HG03097 (cell line): ENCODE results near the gene ARRDC1.
"Not testable (repeated sequence)": the region's sequence is repeated elsewhere in the genome, so short reads cannot be mapped to it uniquely, and the experiment has no call there.

Experiments
- ATAC-seq: cut with Tn5 transposase; IDR thresholded peaks from one replicate; pipeline ENCODE4 v1.9.1; 2021; ENCODE audit not compliant: unreplicated experiment, low FRiP score

ARRDC1 gene

GRCh38 chr9:137583347-137583746 is 22.1 kb upstream of the ARRDC1 start:
- no peak for ATAC-seq

DNA sequence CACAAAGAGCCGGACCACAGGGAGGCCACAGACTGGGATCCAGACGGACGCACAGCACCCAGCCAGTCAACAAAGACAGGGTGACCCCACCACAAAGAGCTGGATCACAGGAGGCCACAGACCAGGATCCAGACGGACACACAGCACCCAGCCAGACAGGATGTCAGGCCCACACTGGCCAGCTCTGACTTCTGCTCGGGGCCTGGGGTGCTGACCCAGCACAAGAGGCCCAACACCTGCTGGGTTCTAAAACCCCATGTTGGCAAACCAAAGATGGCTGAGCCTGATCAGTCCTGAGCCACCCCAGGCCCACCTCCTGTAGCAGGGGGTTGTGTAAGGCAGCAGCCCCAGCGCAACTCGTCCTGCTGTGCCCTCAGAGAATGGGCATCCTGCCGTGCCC is 21.5 kb upstream of the ARRDC1 start:
- no peak for ATAC-seq

DNA sequence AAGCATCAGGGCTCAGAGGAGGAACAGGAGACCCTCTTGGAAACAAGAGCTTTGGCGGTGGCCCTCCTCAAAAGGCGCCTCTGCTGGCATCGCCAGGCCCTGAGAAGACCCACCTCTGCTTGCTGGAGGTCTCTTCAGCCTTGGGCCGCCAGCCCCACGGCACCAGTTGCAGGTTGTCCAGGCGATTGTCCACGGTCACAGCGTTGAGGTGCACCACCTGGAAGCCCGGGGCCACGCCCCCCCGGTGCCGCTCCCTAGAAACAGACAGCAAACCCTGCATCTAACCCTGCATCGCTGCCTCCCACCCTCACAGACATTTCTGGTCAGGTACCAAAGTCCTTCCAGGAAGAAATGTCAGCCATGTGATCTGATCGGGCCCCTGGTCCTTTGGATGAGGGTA is 18.6 kb upstream of the ARRDC1 start:
- no peak for ATAC-seq

DNA sequence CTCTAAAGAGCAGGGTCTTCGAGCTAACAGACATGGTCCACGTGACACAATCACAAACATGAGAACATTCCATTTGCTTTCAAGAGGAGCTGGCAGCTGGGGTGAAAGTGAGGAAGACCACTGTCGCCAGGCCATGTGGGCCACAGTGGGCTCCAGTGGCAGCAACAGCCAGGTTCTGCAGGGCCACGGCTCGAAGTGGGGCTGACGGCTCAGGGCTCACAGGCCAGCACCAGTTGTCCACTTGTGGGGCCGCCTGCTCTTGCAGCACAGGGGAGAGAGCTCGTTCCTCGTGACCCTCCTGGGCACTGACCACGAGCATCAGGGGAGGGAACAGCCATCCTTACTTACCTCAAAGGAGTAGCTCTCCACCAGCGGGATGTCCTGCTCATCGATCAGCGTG is 17.2 kb upstream of the ARRDC1 start:
- no peak for ATAC-seq

DNA sequence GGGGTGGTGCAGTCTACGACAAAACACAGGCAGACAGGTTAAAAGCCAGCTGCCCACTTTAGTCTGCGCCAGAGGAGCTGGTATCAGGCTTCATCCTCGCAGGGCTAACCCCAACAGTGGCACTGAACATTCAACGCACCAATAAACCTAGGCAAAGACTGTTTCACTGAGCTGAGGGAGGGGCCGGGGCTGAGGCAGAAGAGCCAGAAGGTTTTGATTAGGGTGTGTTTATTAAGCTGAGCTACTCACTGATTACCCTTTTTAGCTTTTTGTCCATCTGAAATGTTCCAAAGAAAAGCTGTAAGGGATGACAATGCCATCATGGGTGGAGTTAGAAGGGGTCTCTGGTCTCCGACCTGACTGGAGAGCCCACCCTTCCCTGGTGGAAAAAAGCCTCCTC is 16.6 kb upstream of the ARRDC1 start:
- no peak for ATAC-seq

- ATAC-seq = peak; percentile 16
Observed at GRCh38 chr9:137589441-137590122, 15.9 kb upstream of the ARRDC1 start.

- ATAC-seq = no peak
Observed at GRCh38 chr9:137590123-137590468, 15.4 kb upstream of the ARRDC1 start.

DNA sequence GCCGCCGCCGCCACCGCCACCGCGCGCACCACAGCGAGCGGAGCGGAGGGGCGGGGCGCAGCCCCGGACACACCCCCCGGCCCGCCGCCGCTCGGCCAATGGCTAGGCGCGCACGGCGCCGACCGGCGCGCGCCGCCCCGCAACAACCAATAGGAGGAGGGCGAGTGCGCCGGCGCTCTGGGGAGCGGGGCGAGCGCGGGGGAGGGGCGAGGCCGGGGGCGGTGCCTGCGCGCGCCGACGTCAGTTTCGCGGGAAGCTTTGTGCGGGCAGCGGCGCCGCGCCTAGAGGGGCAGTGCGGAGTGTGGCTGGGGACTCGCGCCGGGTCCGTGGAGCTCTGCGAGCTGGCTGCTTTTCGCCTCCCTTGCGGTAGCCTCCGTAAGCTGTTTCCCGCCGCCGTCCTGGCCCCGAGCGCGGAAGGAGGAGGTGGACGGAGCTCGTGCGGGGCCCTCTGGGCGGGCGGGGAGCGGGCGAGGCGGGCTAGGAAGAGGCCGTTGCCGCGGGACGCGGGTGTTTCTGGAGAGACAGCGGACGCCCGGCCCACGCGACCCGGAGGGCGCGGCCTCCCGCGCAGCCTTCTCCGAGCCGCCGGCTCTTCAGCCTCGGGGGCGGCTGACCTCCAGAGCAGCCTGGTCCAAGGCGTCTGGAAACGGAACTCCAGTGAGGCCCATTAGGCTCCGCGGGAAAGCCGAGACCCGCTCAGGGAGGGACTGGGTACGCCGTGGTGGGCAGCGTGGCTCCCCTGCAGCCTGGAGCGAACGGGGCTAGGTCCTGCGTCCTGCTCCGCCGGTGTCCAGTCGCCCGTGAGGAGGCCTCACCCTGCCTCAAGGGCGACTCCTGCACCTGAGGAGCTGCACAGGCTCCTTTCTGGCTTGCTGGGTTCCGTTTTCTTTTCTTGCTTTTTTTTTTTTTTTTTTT is 14.8 kb upstream of the ARRDC1 start, which contains the start of gene ZMYND19:
TSS of gene ZMYND19 (minus strand) at position 44 of the 915 bp plus-strand sequence. CDS start 249 bp downstream, outside the sequence.
- ATAC-seq = peak; percentile 81

- no peak for ATAC-seq
Observed at GRCh38 chr9:137592767-137593166, 12.7 kb upstream of the ARRDC1 start.

DNA sequence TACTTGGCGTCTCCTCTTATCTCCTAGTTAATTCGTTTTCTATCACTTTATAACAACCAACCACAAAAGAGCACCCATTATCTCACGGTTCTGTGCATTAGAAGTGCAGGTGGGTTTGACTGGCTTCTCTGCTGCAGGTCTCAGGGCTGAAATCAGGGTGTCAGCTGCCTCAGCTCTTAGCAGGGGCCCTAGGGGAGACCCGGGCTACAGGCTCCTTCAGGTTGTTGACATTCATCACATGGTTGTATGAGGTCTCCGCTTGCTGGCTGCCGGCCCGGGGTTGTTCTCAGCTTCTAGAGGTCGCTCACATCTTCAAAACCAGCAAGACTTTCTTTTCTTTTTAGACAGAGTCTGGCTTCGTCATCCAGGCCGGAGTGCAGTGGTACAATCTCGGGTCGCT is 12.3 kb upstream of the ARRDC1 start:
- ATAC-seq = no peak

DNA sequence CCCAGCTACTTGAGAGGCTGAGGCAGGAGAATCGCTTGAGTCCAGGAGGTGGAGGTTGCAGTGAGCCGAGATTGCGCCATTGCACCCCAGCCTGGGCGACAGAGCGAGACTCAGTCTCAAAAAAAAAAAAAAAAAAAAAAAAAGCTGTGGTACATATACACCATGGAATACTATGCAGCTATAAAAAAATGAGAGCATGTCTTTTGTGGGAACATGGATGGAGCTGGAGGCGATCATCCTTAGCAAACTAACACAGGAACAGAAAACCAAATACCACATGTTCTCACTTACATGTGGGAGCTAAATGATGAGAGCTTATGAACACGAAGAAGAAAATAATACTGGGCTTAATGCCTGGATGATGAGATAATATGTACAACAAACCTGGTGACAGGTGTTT is 8.9 kb upstream of the ARRDC1 start:
- ATAC-seq = not testable (repeated sequence)

- no peak for ATAC-seq
Observed at GRCh38 chr9:137598943-137599342, 6.5 kb upstream of the ARRDC1 start.

DNA sequence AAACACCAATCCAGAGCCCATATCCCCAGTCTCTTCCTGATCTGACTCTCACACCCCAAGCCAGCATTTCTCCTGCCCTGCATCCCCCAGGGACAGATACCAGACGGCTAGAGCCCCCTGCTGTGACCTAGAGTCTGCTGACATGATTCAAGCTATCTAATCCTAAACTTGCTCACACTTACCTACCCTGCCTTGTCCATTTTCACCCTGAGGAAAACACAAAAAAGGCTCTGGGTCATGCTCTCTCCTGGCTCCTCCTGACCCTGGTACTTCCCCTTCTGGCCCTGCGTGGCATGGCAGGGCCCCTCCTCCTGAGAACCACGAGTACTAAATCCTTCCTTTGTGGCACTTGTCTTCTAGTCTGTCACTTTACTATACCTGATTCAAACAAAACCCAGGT is 2.8 kb upstream of the ARRDC1 start:
- ATAC-seq = no peak

DNA sequence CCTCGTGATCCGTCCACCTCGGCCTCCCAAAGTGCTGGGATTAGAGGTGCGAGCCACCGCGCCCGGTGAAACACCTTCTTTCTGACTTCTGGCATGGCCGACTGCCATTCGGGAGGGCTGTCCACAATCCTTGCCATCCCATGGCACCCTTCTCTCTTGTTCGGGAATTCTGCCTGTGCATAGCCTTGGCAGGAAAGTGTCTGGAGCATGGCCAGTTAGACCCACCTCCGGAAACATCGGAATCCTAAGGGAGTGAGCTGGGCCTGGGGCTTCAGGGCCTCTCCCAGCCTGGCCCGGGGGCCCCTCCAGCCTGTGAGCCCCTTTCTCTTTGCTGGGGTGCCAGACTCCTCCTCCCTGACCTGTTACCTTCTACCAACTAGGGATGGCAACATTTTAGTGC is 1.6 kb upstream of the ARRDC1 start:
- ATAC-seq = no peak

GRCh38 chr9:137604345-137605086 is 970 bp upstream of the ARRDC1 start:
- ATAC-seq = no peak

DNA sequence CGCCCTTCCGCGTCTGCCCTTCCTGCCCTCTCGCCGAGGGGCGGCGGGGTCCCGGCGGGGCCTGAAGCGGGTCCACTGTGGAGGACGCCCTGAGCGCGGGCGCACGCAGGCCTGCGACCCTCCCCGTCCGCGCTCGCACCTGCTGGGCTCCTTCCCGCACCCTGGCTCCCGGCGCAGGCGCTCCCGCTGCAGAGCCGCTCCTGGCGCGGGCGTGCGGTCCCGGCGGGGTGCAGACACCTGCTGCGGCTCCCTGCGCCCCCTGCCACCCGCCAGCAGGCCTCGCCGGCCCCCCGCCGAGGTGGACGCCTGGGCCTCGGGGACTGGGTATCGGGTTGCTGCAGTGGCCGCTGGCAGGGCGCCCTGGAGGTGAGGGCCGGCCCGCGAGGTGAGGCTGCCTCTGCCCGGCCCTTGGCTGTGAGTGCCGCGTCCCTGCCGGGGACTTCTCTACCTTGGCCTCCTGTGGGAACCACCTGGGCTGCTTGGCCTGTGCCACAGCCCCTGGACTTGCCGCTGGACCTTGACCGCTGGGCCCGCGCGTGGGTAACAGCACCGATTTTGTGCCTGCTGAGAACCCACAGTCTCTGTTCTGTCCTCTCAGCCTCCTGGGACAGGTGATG is 627 bp downstream of the ARRDC1 start:
- peak; percentile 12 for ATAC-seq

GRCh38 chr9:137606734-137607138 is 1.2 kb downstream of the ARRDC1 start:
- ATAC-seq = no peak

- ATAC-seq = no peak
Observed at GRCh38 chr9:137607141-137607857, 1.8 kb downstream of the ARRDC1 start.

DNA sequence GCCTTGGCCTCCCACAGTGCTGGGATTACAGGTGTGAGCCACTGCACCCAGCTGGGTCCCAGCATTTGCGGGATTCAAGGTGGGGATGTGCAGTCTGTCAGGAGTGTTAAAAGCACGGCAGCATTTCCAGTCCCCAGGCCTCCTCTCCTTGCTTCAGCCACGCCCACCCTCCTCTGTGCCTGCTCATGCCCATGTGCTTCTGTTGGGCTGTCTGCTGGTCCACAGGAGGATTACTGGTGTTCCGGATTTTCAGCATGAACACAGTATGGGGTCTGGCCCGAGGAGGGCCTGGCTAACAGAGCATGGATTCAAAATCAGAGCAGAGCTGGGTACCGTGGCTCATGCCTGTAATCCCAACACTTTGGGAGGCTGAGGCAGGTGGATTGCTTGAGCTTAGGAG is 5.5 kb downstream of the ARRDC1 start:
- no peak for ATAC-seq
